Occipital lobe (tissue), 2 donors: ENCODE results near the gene SLC39A11. TPM values are rescaled to one million over a fixed set of nuclear protein-coding genes. Genes with fewer than 3 reads are reported as not detected.

Source experiments
- DNase-seq: peaks from one replicate; lab custom pipeline; 2025; lab: John Stamatoyannopoulos, UW
- total RNA-seq: library from RNA; depleted of rRNA; stranded (reverse); fragments of >200 nt; gene quantifications from one replicate; pipeline ENCODE4 v1.2.3, GENCODE V29; 2014

SLC39A11 gene
- total RNA-seq, 1 donor from 2014 or later = 9.5 TPM

- DNase-seq = no peak
Observed at GRCh38 chr17:73043686-73044581, 48.6 kb downstream of the SLC39A11 start.

- no peak for DNase-seq
Observed at GRCh38 chr17:73042809-73043685, 49.4 kb downstream of the SLC39A11 start.

GRCh38 chr17:73042225-73042624 is 50.3 kb downstream of the SLC39A11 start:
- DNase-seq = no peak

- DNase-seq = no peak
Observed at GRCh38 chr17:73039282-73039681, 53.2 kb downstream of the SLC39A11 start.

- DNase-seq = no peak
Observed at GRCh38 chr17:73031472-73031871, 61.0 kb downstream of the SLC39A11 start.

- no peak for DNase-seq
Observed at GRCh38 chr17:73030995-73031394, 61.5 kb downstream of the SLC39A11 start.

- no peak for DNase-seq
Observed at GRCh38 chr17:73030501-73030921, 62.0 kb downstream of the SLC39A11 start.

- no peak for DNase-seq
Observed at GRCh38 chr17:73029991-73030390, 62.5 kb downstream of the SLC39A11 start.

GRCh38 chr17:73029021-73029420 is 63.5 kb downstream of the SLC39A11 start:
- no peak for DNase-seq

GRCh38 chr17:73028299-73028755 is 64.2 kb downstream of the SLC39A11 start:
- no peak for DNase-seq

GRCh38 chr17:73027130-73027741 is 65.3 kb downstream of the SLC39A11 start:
- no peak for DNase-seq

- no peak for DNase-seq
Observed at GRCh38 chr17:73025041-73025560, 67.4 kb downstream of the SLC39A11 start.

- DNase-seq = no peak
Observed at GRCh38 chr17:73023759-73024158, 68.7 kb downstream of the SLC39A11 start.

GRCh38 chr17:73022694-73023093 is 69.8 kb downstream of the SLC39A11 start:
- DNase-seq = no peak

GRCh38 chr17:73021771-73022170 is 70.7 kb downstream of the SLC39A11 start:
- DNase-seq = no peak

GRCh38 chr17:73020110-73020509 is 72.4 kb downstream of the SLC39A11 start:
- DNase-seq = no peak

GRCh38 chr17:73018599-73018998 is 73.9 kb downstream of the SLC39A11 start:
- DNase-seq = no peak

- DNase-seq = no peak
Observed at GRCh38 chr17:73017658-73018057, 74.8 kb downstream of the SLC39A11 start.

GRCh38 chr17:73015722-73016276 is 76.7 kb downstream of the SLC39A11 start:
- DNase-seq = no peak

- DNase-seq = no peak
Observed at GRCh38 chr17:73013816-73014663, 78.4 kb downstream of the SLC39A11 start.
